OCI-LY1 (cell line): ENCODE data around the gene RSPH6A.

Source experiments
- H2AFZ ChIP-seq: fragments of 200-600 bp; sonication (generic), shearing (Covaris generic); 2 replicates; pipeline ENCODE4 v1.6.0; 2014; ENCODE audit warnings: antibody characterized with exemption, mild to moderate bottlenecking, low read length
- H3F3A ChIP-seq: fragments of 200-600 bp; sonication (generic), shearing (Covaris generic); 2 replicates; pipeline ENCODE4 v1.6.0; 2014; ENCODE audit warnings: mild to moderate bottlenecking, antibody characterized with exemption, low read length, moderate library complexity; ENCODE audit not compliant: insufficient read depth
- H3K27ac ChIP-seq: fragments of 200-600 bp; sonication (generic); 2 replicates; pipeline ENCODE4 v1.5.1; 2014; ENCODE audit warnings: low read length, mixed run types, mild to moderate bottlenecking, low read depth; ENCODE audit not compliant: poor library complexity, severe bottlenecking
- H3K27me3 ChIP-seq: fragments of 200-600 bp; sonication (generic); 2 replicates; pipeline ENCODE4 v1.6.0; 2014; ENCODE audit warnings: antibody characterized with exemption, mild to moderate bottlenecking, low read length, moderate library complexity; ENCODE audit not compliant: insufficient read depth
- H3K36me3 ChIP-seq: fragments of 200-600 bp; sonication (generic); 2 replicates; pipeline ENCODE4 v1.6.1; 2014; ENCODE audit warnings: mild to moderate bottlenecking, antibody characterized with exemption, low read length, moderate library complexity, mixed read lengths; ENCODE audit not compliant: insufficient read depth
- H3K4me1 ChIP-seq: fragments of 200-600 bp; sonication (generic); 2 replicates; pipeline ENCODE4 v1.5.1; 2014; ENCODE audit warnings: mild to moderate bottlenecking, low read length, moderate library complexity; ENCODE audit not compliant: insufficient read depth, severe bottlenecking
- H3K4me2 ChIP-seq: fragments of 200-600 bp; sonication (generic), shearing (Covaris generic); 2 replicates; pipeline ENCODE4 v1.6.1; 2014; ENCODE audit warnings: low read length
- H3K4me3 ChIP-seq: fragments of 200-600 bp; sonication (generic); 2 replicates; pipeline ENCODE4 v1.5.1; 2014; ENCODE audit warnings: low read length, low read depth, mild to moderate bottlenecking, mixed read lengths; ENCODE audit not compliant: poor library complexity, severe bottlenecking
- H3K79me2 ChIP-seq: fragments of 200-600 bp; shearing (Covaris generic); 2 replicates; pipeline ENCODE4 v1.6.1; 2016; ENCODE audit warnings: mixed run types, low read length, mixed read lengths; ENCODE audit not compliant: insufficient read depth
- H3K9ac ChIP-seq: fragments of 200-600 bp; sonication (generic), shearing (Covaris generic); 2 replicates; pipeline ENCODE4 v1.6.1; 2014; ENCODE audit warnings: mild to moderate bottlenecking, low read length, mixed read lengths
- H3K9me2 ChIP-seq: fragments of 200-600 bp; sonication (generic), shearing (Covaris generic); 2 replicates; pipeline ENCODE4 v1.6.1; 2014; ENCODE audit warnings: low read depth, mild to moderate bottlenecking, low read length, mixed read lengths
- H3K9me3 ChIP-seq: fragments of 200-600 bp; shearing (Covaris generic); 2 replicates; pipeline ENCODE4 v1.6.1; 2014; ENCODE audit warnings: low read length, mixed read lengths
- H4K20me1 ChIP-seq: fragments of 200-600 bp; sonication (generic), shearing (Covaris generic); 2 replicates; pipeline ENCODE4 v1.6.0; 2016; ENCODE audit warnings: mild to moderate bottlenecking, low read length; ENCODE audit not compliant: insufficient read depth
- EZH2 ChIP-seq: fragments of 200-600 bp; sonication (generic), shearing (Covaris generic); IDR thresholded peaks from 2 replicates; pipeline ENCODE4 v1.8.0; 2017; ENCODE audit warnings: borderline replicate concordance, mixed run types, mild to moderate bottlenecking, antibody characterized with exemption, low read length, moderate library complexity, mixed read lengths
- TF ChIP-seq, protein P1 (sequence below): fragments of 200-600 bp; sonication (generic), shearing (Covaris generic); IDR thresholded peaks from 2 replicates; pipeline ENCODE4 v1.5.1; 2017; ENCODE audit warnings: mild to moderate bottlenecking, antibody characterized with exemption, low read length, moderate library complexity, mixed read lengths

RSPH6A gene

GRCh38 chr19:45814166-45814780 is 835 bp downstream of the RSPH6A start:
- no peaks in the 10 kb centered on the region for H3K9me3 ChIP-seq
- no peak overlapping the region for H2AFZ ChIP-seq
- no peaks in the 10 kb centered on the region for H4K20me1 ChIP-seq
- no peak for TF ChIP-seq EZH2
- TF ChIP-seq, protein P1, sequence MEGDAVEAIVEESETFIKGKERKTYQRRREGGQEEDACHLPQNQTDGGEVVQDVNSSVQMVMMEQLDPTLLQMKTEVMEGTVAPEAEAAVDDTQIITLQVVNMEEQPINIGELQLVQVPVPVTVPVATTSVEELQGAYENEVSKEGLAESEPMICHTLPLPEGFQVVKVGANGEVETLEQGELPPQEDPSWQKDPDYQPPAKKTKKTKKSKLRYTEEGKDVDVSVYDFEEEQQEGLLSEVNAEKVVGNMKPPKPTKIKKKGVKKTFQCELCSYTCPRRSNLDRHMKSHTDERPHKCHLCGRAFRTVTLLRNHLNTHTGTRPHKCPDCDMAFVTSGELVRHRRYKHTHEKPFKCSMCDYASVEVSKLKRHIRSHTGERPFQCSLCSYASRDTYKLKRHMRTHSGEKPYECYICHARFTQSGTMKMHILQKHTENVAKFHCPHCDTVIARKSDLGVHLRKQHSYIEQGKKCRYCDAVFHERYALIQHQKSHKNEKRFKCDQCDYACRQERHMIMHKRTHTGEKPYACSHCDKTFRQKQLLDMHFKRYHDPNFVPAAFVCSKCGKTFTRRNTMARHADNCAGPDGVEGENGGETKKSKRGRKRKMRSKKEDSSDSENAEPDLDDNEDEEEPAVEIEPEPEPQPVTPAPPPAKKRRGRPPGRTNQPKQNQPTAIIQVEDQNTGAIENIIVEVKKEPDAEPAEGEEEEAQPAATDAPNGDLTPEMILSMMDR: no peak
- H3K9me2 ChIP-seq: no peaks in the 10 kb centered on the region
- no peak overlapping the region for H3K27ac ChIP-seq
- no peaks in the 10 kb centered on the region for H3K79me2 ChIP-seq
- no peak overlapping the region for H3K9ac ChIP-seq
- H3K4me1 ChIP-seq: peaks cover 16% of the 10 kb centered on the region
- H3K27me3 ChIP-seq: no peaks in the 10 kb centered on the region
- H3K4me3 ChIP-seq: no peak overlapping the region
- no peak overlapping the region for H3K4me2 ChIP-seq
- peaks cover 9% of the 10 kb centered on the region for H3K36me3 ChIP-seq
- H3F3A ChIP-seq: no peaks in the 10 kb centered on the region

- no peaks in the 10 kb centered on the region for H3K9me2 ChIP-seq
- no peaks in the 10 kb centered on the region for H3K27me3 ChIP-seq
- no peak overlapping the region for H3K4me2 ChIP-seq
- no peak overlapping the region for H3K4me3 ChIP-seq
- H3K9ac ChIP-seq: no peak overlapping the region
- H4K20me1 ChIP-seq: no peaks in the 10 kb centered on the region
- H3K27ac ChIP-seq: no peak overlapping the region
- H3K9me3 ChIP-seq: no peaks in the 10 kb centered on the region
- H3F3A ChIP-seq: no peaks in the 10 kb centered on the region; the same call in 1 of the 2 replicates
- H2AFZ ChIP-seq: no peak overlapping the region
- H3K36me3 ChIP-seq: peaks cover 8% of the 10 kb centered on the region
- H3K79me2 ChIP-seq: no peaks in the 10 kb centered on the region
- TF ChIP-seq EZH2: no peak
- TF ChIP-seq, protein P1: no peak
- peaks cover 13% of the 10 kb centered on the region for H3K4me1 ChIP-seq
Observed at GRCh38 chr19:45812297-45812696, 2.8 kb downstream of the RSPH6A start.

- H2AFZ ChIP-seq: no peak overlapping the region
- H3K4me2 ChIP-seq: no peak overlapping the region
- no peaks in the 10 kb centered on the region for H3K36me3 ChIP-seq
- TF ChIP-seq EZH2: no peak
- TF ChIP-seq, protein P1: no peak
- no peaks in the 10 kb centered on the region for H3K79me2 ChIP-seq
- no peaks in the 10 kb centered on the region; the same call in 1 of the 2 replicates for H3F3A ChIP-seq
- H3K27ac ChIP-seq: peak overlapping the region; percentile 29
- H3K4me3 ChIP-seq: no peak overlapping the region
- H3K4me1 ChIP-seq: peaks cover 8% of the 10 kb centered on the region
- no peaks in the 10 kb centered on the region for H3K9me2 ChIP-seq
- H3K9ac ChIP-seq: no peak overlapping the region
- H3K27me3 ChIP-seq: no peaks in the 10 kb centered on the region
- H4K20me1 ChIP-seq: no peaks in the 10 kb centered on the region
- no peaks in the 10 kb centered on the region for H3K9me3 ChIP-seq
Observed at GRCh38 chr19:45809643-45810159, 5.4 kb downstream of the RSPH6A start.
